ENCODE measurements around the gene SCMH1.
"Not testable (repeated sequence)": the region's sequence is repeated elsewhere in the genome, so short reads cannot be mapped to it uniquely, and the experiment has no call there.

SCMH1 gene

DNA sequence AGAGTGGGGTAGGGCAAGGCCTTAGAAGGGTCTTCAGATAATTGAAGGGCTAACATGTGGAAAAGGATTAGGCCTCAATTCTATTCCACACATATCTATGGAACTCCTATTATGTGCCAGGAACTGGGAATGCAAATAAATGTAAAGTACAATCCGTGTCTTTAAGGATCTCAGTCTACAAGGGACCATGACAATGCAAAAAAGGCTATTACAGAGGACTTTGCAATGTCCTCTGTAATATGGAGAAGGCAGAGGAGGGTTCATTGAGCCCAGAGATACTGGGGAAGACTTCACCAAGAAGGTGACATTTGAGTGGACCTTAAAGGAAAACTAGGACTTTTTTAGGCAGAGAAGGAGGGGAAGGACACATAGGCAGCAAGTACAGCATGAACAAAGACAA, 4.5 kb upstream of the SCMH1 start:
- DNase-seq, result no peak

DNA sequence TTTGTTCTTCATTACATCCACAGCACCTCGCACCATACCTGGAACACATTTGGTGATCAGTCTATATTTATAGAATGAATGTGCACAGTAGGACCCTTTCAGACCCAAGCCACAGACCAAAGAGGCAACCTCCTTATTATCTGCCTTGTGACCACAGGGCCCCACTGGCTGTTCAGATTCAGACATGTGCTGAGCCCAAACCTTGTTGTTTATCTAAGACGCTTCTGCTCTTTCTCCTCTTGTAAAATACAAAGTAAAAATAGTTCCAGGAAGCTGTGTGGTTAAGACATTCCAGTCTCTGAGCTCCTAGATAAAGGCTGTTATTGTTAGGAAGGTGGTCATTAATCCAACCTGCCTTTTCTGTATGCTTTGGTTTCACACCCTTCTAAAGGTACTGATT, 3.6 kb upstream of the SCMH1 start:
- no peak for DNase-seq

DNA sequence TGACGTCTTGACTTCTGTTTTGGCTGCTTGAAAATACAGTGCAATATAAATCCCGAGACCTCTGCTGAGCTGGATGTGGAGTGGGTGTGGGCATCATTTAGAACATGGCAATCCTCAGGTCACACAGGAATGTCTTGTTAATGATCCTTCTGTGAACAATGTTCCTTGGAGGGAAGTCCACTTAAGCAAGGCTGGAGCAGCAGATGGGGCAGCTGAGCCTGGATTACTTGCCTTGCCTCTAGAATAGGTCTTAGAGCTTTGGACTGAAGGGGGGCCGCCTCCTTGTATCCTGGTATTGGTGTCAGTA, 926 bp upstream of the SCMH1 start:
- DNase-seq, result no peak

DNA sequence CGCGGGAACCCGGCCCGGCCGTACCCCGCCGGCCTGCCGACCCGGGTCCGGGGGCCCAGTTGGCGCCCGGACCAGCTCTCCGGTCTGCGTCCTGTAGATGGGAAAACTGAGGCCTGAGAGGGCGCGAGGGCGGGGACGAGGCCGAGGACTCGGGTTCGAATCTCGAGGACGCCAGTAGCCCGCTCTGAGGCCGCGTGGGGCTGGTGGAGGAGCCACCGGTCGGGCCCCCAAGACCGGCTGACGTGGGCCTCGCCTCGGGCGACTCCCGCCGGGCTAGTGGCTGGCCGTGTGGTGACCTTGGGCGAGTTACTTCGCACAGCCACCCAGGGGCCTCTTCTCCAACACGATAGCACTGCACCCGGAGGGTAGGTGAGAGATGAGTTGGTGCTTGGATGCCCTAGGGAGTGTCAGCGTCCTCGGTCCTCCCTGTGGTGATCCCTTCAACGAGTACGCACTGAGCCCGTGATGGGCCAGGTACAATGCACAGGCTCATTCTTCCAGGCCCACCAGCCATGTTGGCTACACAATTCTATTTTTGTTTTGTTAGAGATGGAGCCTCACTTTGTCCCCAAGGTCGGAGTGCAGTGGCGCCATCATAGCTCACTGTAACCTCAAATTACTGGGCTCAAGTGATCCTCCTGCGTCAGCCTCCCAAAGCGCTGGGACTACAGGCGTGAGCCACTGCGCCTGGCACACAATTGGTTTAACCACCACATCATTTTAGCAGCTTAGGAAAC, 404 bp upstream of the SCMH1 start:
- DNase-seq, result peak; percentile 58

DNA sequence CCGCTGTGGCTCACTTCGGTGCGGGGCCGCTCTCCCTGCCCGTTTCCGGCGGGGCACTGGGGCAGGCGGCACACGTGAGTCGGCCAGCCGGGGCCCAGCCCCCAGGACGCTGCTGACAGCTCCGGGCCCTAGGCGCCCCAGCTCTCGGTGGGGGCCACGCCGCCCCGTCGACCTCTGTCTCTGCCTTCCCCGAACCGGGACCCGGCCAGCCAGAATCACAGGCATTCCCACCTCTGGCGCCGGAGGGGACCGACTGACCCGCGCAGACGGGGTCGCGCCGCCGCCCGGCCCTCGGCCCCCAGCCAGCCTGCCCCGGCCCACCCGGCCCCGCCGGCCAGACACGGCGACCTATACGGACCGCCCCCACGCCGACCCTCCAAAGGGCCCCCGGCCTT, 755 bp downstream of the SCMH1 start:
- no peak for DNase-seq

DNA sequence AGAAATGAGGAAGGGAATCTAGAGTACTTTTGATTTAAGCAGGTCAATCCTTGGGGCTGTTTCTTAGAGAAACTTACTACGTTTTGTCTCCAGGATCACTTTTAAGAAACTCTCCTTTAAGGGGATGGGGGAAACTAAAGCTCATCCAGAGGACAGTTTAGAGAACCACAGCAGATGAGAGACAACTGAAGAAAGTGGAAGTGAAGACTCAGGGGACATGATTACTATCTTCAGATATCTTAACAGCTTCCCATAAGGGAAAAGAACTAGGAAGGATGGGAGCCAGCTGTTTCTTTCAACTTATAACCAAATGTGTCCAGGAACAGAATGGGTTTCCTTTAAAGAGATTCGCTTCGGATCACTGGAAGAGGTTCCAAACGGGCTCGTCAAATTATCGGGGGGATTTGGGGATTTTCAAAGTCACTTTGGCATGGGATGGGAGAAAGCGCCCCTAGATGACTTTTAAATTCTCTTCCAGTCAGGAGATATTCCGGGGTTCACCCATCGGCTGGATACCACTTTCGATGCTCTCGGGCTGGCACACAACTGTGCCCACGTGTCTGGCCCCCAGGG, 1.2 kb downstream of the SCMH1 start:
- DNase-seq, result no peak

DNA sequence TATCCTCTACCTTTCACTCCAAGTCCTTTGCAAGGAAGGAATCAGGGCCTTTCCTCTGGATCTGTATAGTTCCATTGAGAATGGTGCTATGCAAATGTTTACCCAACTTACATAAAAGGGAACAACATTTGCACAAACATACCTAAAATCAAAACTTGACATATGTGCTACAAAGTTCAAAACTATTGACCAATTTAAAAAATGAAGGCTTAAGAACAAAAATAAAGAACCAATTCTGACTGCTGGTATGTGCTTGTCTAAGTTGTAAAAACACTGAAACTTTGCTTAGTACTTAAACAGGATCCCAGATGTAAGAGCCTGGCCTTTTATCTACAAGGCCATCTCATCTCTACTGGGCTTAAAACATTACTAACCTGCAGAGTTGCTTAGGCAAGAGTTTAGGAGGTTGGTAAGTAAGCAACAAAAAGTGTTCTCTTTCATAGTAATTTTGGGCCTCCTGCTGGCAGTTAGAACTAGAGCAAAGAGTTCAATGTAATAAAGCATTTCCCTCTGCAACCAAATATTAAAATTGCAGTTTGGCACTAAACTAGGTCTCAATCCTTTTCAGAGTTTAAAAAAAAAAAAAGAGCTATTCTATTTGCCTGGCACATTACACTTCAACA, 2.0 kb downstream of the SCMH1 start:
- no peak for DNase-seq

DNA sequence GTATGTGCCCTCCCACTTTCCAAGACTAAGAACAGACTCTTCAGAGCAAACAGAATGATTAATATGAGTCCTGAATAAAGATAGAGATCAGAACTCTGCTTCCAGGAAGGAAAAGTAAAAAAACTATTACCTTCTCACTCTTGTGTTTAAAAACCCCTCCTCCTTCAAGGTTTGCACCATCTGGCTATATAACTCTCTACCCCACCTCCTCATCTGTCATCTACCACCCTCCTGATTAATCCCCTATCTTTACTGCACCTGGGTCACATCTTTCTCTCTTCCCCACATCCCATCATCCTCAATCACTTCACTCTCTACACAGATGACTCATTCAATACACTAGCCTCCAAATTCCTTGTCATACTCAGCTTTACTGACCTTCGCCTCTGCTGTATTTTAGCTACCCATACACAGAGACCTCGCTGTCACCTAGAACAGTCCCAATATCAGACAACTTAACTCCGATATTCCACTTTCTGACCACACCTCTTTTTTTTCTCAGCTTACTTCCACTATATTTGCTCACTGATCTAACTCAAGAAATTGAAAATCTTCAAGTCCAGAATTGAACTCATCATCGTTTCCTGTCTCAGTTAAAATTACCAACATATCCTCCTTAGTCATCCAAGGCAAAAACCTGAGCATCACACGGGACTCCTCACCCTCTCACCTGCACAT, 3.7 kb downstream of the SCMH1 start:
- DNase-seq, result no peak

DNA sequence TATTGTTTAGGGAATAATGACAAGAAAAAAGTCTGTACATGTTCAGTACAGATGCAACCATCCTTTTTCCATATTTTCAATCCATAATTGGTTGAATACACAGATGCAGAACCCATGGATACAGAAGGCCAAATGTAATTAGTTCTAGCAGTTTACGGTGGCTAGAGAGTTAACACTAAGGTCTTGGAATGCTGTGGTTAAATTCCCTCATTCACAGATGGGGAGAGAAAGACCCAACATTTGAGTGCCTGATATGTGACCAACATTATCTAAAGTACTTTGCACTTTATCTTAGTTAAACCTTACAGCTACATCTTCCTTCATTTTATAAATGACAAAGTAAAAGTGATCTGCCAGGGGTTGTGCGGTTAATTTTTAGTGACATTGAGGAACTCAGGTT, 5.3 kb downstream of the SCMH1 start:
- no peak for DNase-seq

DNA sequence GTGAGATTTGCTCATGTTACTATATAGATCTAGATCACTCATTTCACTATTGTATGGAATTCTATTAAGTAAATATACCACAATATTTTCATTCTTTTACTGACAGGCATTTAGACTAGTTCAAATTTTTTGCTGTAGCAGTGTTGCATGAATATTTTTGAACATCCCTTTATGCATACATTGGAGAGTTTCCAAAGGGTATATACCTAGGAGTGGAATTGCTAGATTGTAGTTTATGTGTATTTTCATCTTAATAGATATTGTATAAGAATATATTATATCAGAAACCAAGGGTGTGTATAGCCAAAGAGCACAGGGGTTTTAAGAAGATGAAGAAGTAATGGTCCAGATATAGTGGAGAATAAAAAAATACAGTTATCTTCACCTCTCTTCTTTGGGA, 6.2 kb downstream of the SCMH1 start:
- DNase-seq, result no peak

DNA sequence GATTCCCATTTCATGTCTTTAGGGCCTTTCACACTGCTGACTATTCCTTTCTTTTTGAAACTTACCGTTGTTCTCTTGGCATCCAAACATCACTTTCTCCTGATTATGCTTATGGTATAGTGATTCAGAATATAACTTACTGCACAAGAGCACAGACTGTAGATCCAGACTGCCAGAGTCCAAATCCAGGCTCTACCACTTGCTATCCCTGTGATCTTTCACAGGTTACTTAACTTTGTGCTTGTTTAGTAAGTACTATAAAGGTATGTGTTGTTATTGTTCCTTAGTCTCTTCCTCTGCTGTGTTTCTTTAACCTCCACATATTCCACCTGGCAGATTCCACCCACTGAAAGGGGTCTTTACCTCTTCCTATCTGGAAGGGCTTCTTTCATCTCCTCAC, 8.4 kb downstream of the SCMH1 start:
- DNase-seq, result no peak

DNA sequence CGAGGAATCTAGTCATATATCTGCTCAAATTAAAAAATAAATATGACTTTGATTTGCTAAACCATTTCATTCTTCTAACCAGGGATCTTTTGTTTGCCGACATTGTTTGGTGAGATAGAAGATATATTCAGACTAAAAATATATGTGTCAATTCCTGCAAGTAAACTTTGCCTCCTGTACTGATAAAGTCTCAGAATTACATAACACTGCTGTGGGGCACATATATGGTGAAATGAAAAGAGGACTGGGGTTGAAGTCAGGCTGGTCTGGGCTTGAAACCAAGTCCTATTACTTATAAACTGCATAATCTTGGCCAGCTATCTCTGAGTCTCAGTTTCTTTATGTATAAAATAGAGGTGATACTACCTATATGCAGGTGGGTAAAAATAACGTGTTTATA, 9.8 kb downstream of the SCMH1 start:
- no peak for DNase-seq

DNA sequence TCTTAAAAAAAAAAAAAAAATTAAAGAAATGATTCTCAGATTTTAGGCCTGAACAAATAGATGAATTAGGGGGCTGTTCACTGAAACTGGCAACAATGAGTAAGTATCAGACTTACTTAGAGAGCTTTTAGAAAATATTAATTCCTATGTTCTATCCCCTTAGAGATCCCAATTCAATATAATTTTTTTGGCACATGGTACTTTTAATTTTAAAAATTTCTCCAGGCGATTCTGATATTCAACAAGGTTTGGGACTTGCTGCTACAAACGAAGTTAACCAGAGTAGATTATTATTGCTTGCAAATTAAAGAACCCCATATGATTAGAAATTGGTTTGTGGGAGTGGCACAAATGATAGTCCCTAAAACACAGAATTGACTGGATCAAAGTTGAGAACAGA, 11.4 kb downstream of the SCMH1 start:
- DNase-seq, result no peak

DNA sequence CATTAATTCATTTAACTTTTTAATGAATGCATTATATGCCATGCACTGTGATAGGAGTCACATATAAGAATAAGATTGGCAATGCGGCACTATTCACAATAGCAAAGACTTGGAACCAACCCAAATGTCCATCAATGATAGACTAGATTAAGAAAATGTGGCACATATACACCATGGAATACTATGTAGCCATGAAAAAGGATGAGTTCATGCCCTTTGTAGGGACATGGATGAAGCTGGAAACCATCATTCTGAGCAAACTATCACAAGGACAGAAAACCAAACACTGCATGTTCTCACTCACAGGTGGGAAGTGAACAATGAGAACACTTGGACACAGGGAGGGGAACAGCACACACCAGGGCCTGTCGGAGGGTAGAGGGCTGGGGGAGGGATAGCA, 12.9 kb downstream of the SCMH1 start:
- DNase-seq, result not testable (repeated sequence)

DNA sequence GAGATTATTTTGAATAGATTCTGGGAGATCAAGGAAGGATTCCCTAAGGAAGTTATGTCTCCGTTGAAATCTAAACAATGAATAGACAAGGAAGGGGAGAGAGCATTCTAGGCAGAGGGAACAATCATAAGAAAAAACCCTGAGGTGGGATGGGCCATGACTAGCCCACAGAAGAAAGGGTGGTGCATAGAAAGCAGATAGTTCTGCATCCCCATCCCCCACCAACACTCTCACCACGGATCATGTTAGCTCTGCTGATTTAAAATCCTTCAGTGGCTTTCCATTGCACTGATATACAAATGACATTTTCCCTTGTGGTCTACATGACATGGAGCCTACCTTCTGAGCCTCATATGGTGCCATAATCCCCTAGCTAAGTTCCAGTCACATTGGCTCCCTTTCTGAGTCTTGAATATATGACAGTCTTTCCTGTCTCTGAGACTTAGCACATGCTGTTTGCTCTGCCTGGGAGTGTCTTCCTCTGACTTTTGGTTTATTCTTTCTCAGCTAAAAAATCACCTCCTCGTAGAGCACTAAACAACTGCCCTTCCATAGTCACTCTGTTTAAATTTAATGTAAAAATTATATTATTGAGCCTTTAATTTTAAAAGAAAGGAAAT, 15.2 kb downstream of the SCMH1 start:
- no peak for DNase-seq

DNA sequence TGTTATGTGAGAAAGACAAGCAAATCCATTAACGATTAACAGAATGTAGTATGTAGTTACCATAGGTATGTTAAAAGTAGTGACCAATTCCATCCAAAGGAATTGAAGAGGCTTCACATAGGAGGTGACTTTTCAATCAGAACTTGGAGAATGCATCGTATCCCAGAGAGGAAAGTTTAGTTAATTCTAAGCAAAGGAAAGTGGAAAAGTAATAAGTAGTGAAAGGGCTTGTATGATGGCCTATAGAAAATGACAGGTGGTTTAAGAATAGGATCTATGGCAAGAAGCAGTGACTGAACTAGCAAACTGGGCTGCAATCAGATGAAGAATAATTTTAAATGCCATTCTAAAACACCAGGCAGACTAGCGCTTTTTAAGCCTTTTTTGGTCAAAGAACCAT, 16.6 kb downstream of the SCMH1 start:
- no peak for DNase-seq

DNA sequence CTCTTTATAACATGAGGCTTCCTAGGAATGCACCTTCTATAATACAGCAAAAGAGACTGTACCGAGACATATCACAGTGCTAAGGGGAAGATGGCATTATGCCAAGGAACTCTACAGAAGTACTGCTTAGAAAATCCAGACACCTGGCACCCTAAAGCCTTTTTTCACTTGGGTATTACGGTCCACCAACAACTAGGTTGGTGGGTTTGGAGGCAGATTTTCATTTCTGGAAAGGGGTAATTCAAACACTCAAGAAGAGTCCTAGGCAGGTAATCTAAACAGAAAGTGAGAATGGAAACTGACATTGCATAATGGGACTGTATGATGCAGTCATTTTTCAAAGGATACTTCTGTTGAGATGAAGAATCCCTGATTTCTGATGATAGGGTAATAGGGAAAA, 19.6 kb downstream of the SCMH1 start:
- DNase-seq, result peak; percentile 56

DNA sequence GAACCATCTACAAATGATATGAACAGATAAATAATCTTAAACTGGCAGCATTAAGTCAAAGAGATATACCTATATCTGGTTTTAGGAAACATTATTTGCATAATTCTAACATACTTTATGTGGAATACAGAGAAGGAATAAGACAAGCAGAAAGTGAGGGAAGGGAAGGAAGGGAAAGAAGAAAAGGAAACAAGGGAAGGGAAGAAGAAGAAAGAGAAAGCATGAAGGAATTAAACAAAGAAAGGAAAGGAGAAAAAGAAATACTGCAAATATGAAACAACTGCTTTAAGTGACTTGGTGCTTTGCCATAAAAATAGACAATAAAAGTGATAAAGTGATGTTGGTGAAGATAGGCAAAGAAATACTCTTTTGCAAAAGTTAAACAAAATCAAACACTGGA, 20.1 kb downstream of the SCMH1 start:
- no peak for DNase-seq

DNA sequence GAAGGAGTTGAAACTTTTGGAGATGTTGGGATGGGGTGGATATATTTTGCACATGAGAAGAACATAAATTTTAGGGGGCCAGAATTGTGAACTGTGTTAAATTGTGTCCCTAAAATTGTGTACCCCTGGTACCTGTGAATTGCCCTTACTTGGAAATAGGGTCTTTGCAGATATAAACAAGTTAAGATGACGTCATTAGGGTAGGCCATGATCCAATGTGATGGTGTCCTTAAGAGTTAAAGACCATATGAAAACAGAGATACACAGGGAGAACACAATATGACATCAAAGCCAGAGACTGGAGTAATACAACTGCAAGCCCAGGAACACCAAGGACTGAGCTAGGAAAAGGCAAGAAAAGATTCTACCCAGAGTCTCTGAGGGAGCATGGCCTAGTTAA, 24.0 kb downstream of the SCMH1 start:
- no peak for DNase-seq

DNA sequence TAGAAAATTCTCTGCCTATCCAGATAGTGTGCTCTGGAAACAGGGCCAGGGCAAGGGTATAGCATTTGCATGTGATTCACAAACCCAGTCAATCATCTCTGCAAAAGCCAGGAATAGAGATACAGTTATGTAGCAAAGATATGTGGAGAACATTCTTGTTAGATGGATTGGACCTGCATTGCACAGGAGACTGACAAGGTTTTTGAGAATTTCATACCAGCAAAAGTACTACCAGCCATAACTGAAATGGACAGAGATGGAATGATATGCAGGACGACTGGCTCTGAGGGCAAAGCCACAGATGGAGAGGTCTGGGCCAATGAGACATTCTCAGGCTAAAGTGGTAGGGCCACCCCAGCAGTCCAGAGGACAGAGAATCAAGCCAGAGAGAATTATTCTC, 24.7 kb downstream of the SCMH1 start:
- no peak for DNase-seq

DNA sequence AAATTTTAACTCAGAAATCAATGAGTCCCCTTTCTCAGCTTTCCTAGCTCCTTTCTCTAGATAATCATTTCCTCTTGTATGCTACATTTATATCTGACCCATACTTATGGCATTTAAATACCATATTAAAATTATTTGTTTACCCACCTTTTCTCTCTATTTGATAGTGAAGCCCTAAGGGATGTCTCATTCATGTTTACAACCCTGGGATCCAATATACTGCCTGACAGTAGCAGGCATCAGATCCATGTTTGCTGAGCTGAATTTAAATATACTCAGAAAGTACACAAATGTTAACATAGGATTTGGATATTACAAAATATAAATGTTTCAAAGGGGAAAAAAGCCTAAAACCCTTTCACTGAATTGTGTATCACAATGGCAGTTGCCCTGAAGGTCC, 26.5 kb downstream of the SCMH1 start:
- no peak for DNase-seq

DNA sequence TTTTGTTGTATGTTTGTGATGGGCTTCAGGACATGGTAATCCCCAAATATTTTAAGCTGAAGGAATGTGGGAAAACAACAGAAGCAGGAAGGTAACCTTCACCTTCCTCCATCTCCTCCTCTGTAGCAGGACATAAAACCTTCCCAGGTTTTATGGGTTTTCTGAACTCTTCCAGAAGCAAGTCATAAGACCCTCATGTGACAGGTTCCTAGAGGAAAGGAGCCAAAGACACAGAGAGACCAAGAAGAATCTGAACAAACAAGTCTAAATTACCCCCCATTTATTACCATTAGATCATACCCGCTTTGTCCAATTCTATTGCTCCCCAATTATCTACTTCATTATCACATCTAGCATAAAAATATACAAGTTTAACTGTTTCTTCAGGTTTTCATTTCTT, 28.8 kb downstream of the SCMH1 start:
- no peak for DNase-seq

DNA sequence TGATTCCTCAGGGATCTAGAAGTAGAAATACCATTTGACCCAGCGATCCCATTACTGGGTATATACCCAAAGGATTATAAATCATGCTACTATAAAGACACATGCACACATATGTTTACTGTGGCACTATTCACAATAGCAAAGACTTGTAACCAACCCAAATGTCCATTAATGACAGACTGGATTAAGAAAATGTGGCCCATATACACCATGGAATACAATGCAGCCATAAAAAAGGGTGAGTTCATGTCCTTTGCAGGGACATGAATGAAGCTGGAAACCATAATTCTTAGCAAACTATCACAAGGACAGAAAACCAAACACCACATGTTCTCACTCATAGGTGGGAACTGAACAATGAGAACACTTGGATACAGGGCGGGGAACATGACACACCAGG, 30.5 kb downstream of the SCMH1 start:
- not testable (repeated sequence) for DNase-seq

DNA sequence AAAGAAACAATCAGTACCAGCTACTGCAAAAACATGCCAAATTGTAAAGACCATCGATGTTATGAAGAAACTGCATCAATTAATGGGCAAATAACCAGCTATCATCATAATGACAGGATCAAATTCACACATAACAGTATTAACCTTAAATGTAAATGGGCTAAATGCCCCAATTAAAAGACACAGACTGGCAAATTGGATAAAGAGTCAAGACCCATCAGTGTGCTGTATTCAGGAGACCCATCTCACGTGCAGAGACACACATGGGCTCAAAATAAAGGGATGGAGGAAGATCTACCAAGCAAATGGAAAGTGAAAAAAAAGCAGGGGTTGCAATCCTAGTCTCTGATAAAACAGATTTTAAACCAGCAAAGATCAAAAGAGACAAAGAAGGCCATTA, 35.1 kb downstream of the SCMH1 start:
- DNase-seq, result not testable (repeated sequence)

All from NCI-H1092 treated with DMSO at 0.1 percent for 48 hours (cell line).